Activated gamma-delta T cell treated with Interleukin-2 at 50 U/mL for 16 hours (primary cell): Measurements from ENCODE around the gene ARPC4.
"Not testable (repeated sequence)": the region's sequence is repeated elsewhere in the genome, so short reads cannot be mapped to it uniquely, and the experiment has no call there.

Experiments
- DNase-seq: peaks from one replicate; pipeline ENCODE4 v3.0.0-alpha.2; 2020

ARPC4 gene

GRCh38 chr3:9770276-9770812 is 22.5 kb upstream of the ARPC4 start:
- DNase-seq: no peak

- DNase-seq: not testable (repeated sequence)
These were observed 21.9 kb upstream of the ARPC4 start for GRCh38 chr3:9771007-9771406.

- no peak for DNase-seq
These were observed 15.8 kb upstream of the ARPC4 start for GRCh38 chr3:9776896-9777693.

GRCh38 chr3:9777694-9778021 is 15.2 kb upstream of the ARPC4 start:
- no peak for DNase-seq

- no peak for DNase-seq
These were observed 14.5 kb upstream of the ARPC4 start for GRCh38 chr3:9778143-9779074.

- no peak for DNase-seq
These were observed 13.7 kb upstream of the ARPC4 start for GRCh38 chr3:9779075-9779593.

GRCh38 chr3:9779721-9780457 is 13.0 kb upstream of the ARPC4 start:
- DNase-seq: peak; percentile 19

GRCh38 chr3:9780458-9780812 is 12.4 kb upstream of the ARPC4 start:
- no peak for DNase-seq

GRCh38 chr3:9780910-9781309 is 12.0 kb upstream of the ARPC4 start:
- no peak for DNase-seq

GRCh38 chr3:9781551-9781950 is 11.3 kb upstream of the ARPC4 start:
- DNase-seq: no peak

GRCh38 chr3:9781978-9782603 is 10.8 kb upstream of the ARPC4 start:
- no peak for DNase-seq

- DNase-seq: no peak
These were observed 10.1 kb upstream of the ARPC4 start for GRCh38 chr3:9782770-9783169.

- no peak for DNase-seq
These were observed 8.9 kb upstream of the ARPC4 start for GRCh38 chr3:9783954-9784353.

- DNase-seq: no peak
These were observed 7.9 kb upstream of the ARPC4 start for GRCh38 chr3:9784965-9785364.

GRCh38 chr3:9785602-9786001 is 7.3 kb upstream of the ARPC4 start:
- no peak for DNase-seq

- DNase-seq: no peak
These were observed 6.6 kb upstream of the ARPC4 start for GRCh38 chr3:9786209-9786739.

- DNase-seq: no peak
These were observed 5.8 kb upstream of the ARPC4 start for GRCh38 chr3:9786825-9787669.

GRCh38 chr3:9787714-9788113 is 5.2 kb upstream of the ARPC4 start:
- no peak for DNase-seq

- DNase-seq: no peak
These were observed 1.8 kb upstream of the ARPC4 start for GRCh38 chr3:9791127-9791526.

GRCh38 chr3:9791790-9792404 is 985 bp upstream of the ARPC4 start:
- no peak for DNase-seq
